Measurements from ENCODE around the gene SUOX. TPM values are rescaled to one million over a fixed set of nuclear protein-coding genes. Genes with fewer than 3 reads are reported as not detected.
"Not testable (repeated sequence)": the region's sequence is repeated elsewhere in the genome, so short reads cannot be mapped to it uniquely, and the experiment has no call there.

The SUOX gene
- total RNA-seq, 1 donor from 2014 or later = 13.9 TPM

DNA sequence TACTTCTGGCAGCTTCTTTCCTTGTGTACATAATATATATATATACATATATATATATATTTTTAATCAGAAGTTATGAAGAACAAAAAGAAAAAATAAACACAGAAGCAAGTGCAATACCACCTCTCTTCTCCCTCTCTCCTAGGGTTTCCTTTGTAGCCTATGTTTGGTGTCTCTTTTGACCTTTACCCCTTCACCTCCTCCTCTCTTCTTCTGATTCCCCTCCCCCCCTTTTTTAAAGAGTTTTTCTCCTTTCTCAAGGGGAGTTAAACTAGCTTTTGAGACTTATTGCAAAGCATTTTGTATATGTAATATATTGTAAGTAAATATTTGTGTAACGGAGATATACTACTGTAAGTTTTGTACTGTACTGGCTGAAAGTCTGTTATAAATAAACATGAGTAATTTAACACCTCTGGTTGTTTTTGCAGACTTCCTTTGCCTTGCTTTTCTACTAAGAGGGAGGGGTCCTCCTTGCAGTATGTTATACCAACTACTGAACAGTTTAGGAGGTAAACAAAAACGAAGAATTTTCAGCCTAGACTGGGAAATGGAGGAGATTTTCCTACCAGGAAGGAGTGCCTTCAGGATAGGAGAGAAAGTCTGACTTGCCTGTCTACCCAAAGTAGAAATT lies 41.1 kb downstream of the SUOX start:
- Mint-ChIP-seq H3K4me3 (ENCODE audit: unreplicated experiment) (no peak overlapping the region), H3K4me1 (ENCODE audit: low read depth) (peaks cover 17% of the 10 kb centered on the region), H3K36me3 (ENCODE audit: low read depth) (peaks cover 12% of the 10 kb centered on the region), H3K27me3 (ENCODE audit: low read depth) (no peaks in the 10 kb centered on the region), H3K27ac (ENCODE audit: unreplicated experiment) (no peak overlapping the region), H3K9me3 (ENCODE audit: low read depth) (no peaks in the 10 kb centered on the region)
- DNase-seq (ENCODE audit: low spot score) = no peak
- TF ChIP-seq, protein P1, sequence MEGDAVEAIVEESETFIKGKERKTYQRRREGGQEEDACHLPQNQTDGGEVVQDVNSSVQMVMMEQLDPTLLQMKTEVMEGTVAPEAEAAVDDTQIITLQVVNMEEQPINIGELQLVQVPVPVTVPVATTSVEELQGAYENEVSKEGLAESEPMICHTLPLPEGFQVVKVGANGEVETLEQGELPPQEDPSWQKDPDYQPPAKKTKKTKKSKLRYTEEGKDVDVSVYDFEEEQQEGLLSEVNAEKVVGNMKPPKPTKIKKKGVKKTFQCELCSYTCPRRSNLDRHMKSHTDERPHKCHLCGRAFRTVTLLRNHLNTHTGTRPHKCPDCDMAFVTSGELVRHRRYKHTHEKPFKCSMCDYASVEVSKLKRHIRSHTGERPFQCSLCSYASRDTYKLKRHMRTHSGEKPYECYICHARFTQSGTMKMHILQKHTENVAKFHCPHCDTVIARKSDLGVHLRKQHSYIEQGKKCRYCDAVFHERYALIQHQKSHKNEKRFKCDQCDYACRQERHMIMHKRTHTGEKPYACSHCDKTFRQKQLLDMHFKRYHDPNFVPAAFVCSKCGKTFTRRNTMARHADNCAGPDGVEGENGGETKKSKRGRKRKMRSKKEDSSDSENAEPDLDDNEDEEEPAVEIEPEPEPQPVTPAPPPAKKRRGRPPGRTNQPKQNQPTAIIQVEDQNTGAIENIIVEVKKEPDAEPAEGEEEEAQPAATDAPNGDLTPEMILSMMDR (IDR thresholded peaks at IDR 0.05) = no peak

GRCh38 chr12:56040151-56040550 lies 43.1 kb downstream of the SUOX start:
- Mint-ChIP-seq H3K27ac (ENCODE audit: unreplicated experiment) (no peak overlapping the region), H3K4me1 (ENCODE audit: low read depth) (peaks cover 23% of the 10 kb centered on the region), H3K9me3 (ENCODE audit: low read depth) (no peaks in the 10 kb centered on the region), H3K27me3 (ENCODE audit: low read depth) (no peaks in the 10 kb centered on the region), H3K36me3 (ENCODE audit: low read depth) (peaks cover 16% of the 10 kb centered on the region), H3K4me3 (ENCODE audit: unreplicated experiment) (no peak overlapping the region)
- no peak for DNase-seq (ENCODE audit: low spot score)
- TF ChIP-seq, protein P1 (IDR thresholded peaks at IDR 0.05) = no peak

DNA sequence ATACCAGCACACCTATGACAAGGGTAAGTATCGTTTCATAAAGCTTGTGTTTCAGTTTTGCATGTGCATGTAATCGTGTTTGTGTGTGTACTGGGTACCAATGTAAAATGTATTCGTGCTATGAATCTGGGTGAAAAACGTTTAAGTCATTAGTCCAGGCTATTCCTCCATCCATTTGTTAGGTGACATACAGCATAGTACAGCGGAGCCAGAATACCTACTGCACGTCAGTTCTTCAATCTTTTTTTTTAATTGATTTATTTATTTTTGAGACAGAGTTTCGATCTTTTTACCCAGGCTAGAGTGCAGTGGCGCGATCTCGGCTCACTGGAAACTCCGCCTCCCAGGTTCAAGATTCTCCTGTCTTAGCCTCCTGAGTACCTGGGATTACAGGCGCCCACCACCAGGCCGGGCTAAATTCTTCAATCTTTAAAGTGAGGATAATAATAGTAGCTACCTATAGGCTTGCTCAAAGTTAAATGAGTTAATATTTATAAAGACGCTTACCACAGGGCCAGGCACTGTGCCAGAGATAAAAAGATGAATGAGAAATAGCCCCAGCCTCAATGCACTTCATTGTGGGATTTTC lies 44.0 kb downstream of the SUOX start:
- Mint-ChIP-seq H3K27ac (ENCODE audit: unreplicated experiment) (peak overlapping the region; percentile 79), H3K36me3 (ENCODE audit: low read depth) (peaks cover 10% of the 10 kb centered on the region)
- DNase-seq (ENCODE audit: low spot score) = no peak

GRCh38 chr12:56041552-56042429 lies 44.7 kb downstream of the SUOX start, which contains the start of gene RPS26:
RPS26 (plus strand) TSS chr12:56041918; CDS start chr12:56042167, 249 bp downstream.
- H3K36me3 Mint-ChIP-seq (ENCODE audit: low read depth) = peaks cover 10% of the 10 kb centered on the region
- peak; percentile 98 for DNase-seq (ENCODE audit: low spot score)
- H3K4me1 Mint-ChIP-seq (ENCODE audit: low read depth) = peaks cover 30% of the 10 kb centered on the region
- H3K27me3 Mint-ChIP-seq (ENCODE audit: low read depth) = no peaks in the 10 kb centered on the region
- no peaks in the 10 kb centered on the region for H3K9me3 Mint-ChIP-seq (ENCODE audit: low read depth)
- H3K4me3 Mint-ChIP-seq (ENCODE audit: unreplicated experiment) = peak within 1 kb of the TSS; percentile 92
- TF ChIP-seq, protein P1 (IDR thresholded peaks at IDR 0.05) = peak; percentile 79
- peak within 1 kb of the TSS; percentile 97 for H3K27ac Mint-ChIP-seq (ENCODE audit: unreplicated experiment)

More for the DNA sequence above, 44.0 kb downstream of the SUOX start:
- TF ChIP-seq, protein P1 (IDR thresholded peaks at IDR 0.05) = no peak
- no peaks in the 10 kb centered on the region for H3K9me3 Mint-ChIP-seq (ENCODE audit: low read depth)
- peak overlapping the region; percentile 92 for H3K4me3 Mint-ChIP-seq (ENCODE audit: unreplicated experiment)
- H3K27me3 Mint-ChIP-seq (ENCODE audit: low read depth) = no peaks in the 10 kb centered on the region
- peaks cover 23% of the 10 kb centered on the region for H3K4me1 Mint-ChIP-seq (ENCODE audit: low read depth)

DNA sequence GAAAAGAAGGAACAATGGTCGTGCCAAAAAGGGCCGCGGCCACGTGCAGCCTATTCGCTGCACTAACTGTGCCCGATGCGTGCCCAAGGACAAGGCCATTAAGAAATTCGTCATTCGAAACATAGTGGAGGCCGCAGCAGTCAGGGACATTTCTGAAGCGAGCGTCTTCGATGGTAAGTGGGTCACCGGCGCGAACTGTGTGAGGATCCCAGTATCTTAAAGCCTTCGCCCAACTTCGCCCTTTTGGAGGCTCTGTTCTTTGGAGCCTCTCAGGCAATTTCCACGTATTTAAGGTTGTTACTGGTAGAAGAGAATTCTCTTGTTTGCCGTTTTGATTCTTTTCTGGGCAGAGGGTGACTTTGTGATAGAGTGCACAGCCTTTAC lies 45.3 kb downstream of the SUOX start:
- Mint-ChIP-seq H3K4me3 (ENCODE audit: unreplicated experiment) (peak overlapping the region; percentile 92), H3K36me3 (ENCODE audit: low read depth) (peaks cover 10% of the 10 kb centered on the region), H3K27ac (ENCODE audit: unreplicated experiment) (peak overlapping the region; percentile 97), H3K4me1 (ENCODE audit: low read depth) (peaks cover 36% of the 10 kb centered on the region)
- DNase-seq (ENCODE audit: low spot score); H3K27me3 Mint-ChIP-seq (ENCODE audit: low read depth); H3K9me3 Mint-ChIP-seq (ENCODE audit: low read depth): not testable (repeated sequence)

All from chondrocyte (in vitro differentiated cells).